HG02763 (cell line): ENCODE measurements around the gene ICAM2.
"Not testable (repeated sequence)": the region's sequence is repeated elsewhere in the genome, so short reads cannot be mapped to it uniquely, and the experiment has no call there.

Experiments used
- ATAC-seq: cut with Tn5 transposase; IDR thresholded peaks from one replicate; pipeline ENCODE4 v1.9.1; 2021; ENCODE audit warnings: mild to moderate bottlenecking, moderate library complexity; ENCODE audit not compliant: unreplicated experiment

ICAM2 gene

GRCh38 chr17:63998050-63998720 is 22.2 kb downstream of the ICAM2 start, which contains the start of gene PRR29:
Gene PRR29 (plus strand): TSS chr17:63998351. CDS start chr17:63998365, 14 bp downstream.
- ATAC-seq: no peak

GRCh38 chr17:63997341-63998048 is 22.9 kb downstream of the ICAM2 start:
- ATAC-seq: no peak

GRCh38 chr17:63996430-63997182 is 23.8 kb downstream of the ICAM2 start:
- no peak for ATAC-seq

GRCh38 chr17:63995626-63996025 is 24.8 kb downstream of the ICAM2 start:
- ATAC-seq: no peak

GRCh38 chr17:63993368-63993985 is 27.0 kb downstream of the ICAM2 start:
- ATAC-seq: no peak

- ATAC-seq: no peak
Measured at GRCh38 chr17:63991611-63992010, 28.8 kb downstream of the ICAM2 start.

GRCh38 chr17:63989622-63990345 is 30.6 kb downstream of the ICAM2 start:
- no peak for ATAC-seq

GRCh38 chr17:63988741-63989621 is 31.5 kb downstream of the ICAM2 start:
- ATAC-seq: no peak

GRCh38 chr17:63988127-63988478 is 32.3 kb downstream of the ICAM2 start:
- ATAC-seq: no peak

GRCh38 chr17:63987221-63988126 is 33.0 kb downstream of the ICAM2 start:
- no peak for ATAC-seq

- ATAC-seq: no peak
Measured at GRCh38 chr17:63986821-63987220, 33.6 kb downstream of the ICAM2 start.

GRCh38 chr17:63985387-63986140 is 34.9 kb downstream of the ICAM2 start:
- ATAC-seq: no peak

GRCh38 chr17:63984651-63985386 is 35.6 kb downstream of the ICAM2 start:
- no peak for ATAC-seq

GRCh38 chr17:63984236-63984635 is 36.2 kb downstream of the ICAM2 start:
- ATAC-seq: no peak

GRCh38 chr17:63983320-63983719 is 37.1 kb downstream of the ICAM2 start:
- no peak for ATAC-seq

GRCh38 chr17:63982641-63983040 is 37.8 kb downstream of the ICAM2 start:
- not testable (repeated sequence) for ATAC-seq
